IPS-15b (cell line): ENCODE data around the gene RBAK.
A peak's percentile ranks its signal among the peaks of the same experiment; 100 is the strongest.
"Not testable (repeated sequence)": the region's sequence is repeated elsewhere in the genome, so short reads cannot be mapped to it uniquely, and the experiment has no call there.

ENCODE experiments used
- H3K27me3 ChIP-seq: one replicate; pipeline ENCODE4 v1.6.1; 2013; ENCODE audit warnings: low read length; ENCODE audit not compliant: control insufficient read depth, insufficient read depth
- H3K36me3 ChIP-seq: one replicate; pipeline ENCODE4 v1.6.1; 2013; ENCODE audit warnings: low read length; ENCODE audit not compliant: control insufficient read depth, insufficient read depth
- H3K4me1 ChIP-seq: one replicate; pipeline ENCODE4 v1.6.1; 2013; ENCODE audit warnings: mild to moderate bottlenecking, low read length; ENCODE audit not compliant: control insufficient read depth, insufficient read depth
- H3K4me3 ChIP-seq: one replicate; pipeline ENCODE4 v1.5.1; 2013; ENCODE audit warnings: low read depth, low read length
- H3K9ac ChIP-seq: one replicate; pipeline ENCODE4 v1.6.1; 2013; ENCODE audit warnings: low read depth, mild to moderate bottlenecking, low read length
- H3K9me3 ChIP-seq: one replicate; pipeline ENCODE4 v1.6.1; 2013; ENCODE audit warnings: mild to moderate bottlenecking, low read length; ENCODE audit not compliant: control insufficient read depth, insufficient read depth

RBAK gene

GRCh38 chr7:5045558-5046396 lies at the start of gene RBAK:
Gene RBAK, plus strand, starts transcription at chr7:5045860. Its CDS starts 2,217 bp downstream, at chr7:5048077.
- Histone ChIP-seq H3K27me3 (no peaks in the 10 kb centered on the region), H3K9me3 (no peaks in the 10 kb centered on the region), H3K9ac (peak within 1 kb of the TSS; percentile 70), H3K4me3 (peak within 1 kb of the TSS; percentile 79), H3K4me1 (no peaks in the 10 kb centered on the region), H3K36me3 (peaks cover 4% of the 10 kb centered on the region)

- H3K36me3 ChIP-seq, result peaks cover 22% of the 10 kb centered on the region
- no peak overlapping the region for H3K4me3 ChIP-seq
- no peaks in the 10 kb centered on the region for H3K9me3 ChIP-seq
- no peak overlapping the region for H3K9ac ChIP-seq
- no peaks in the 10 kb centered on the region for H3K27me3 ChIP-seq
- H3K4me1 ChIP-seq, result no peaks in the 10 kb centered on the region
Measured at GRCh38 chr7:4996696-4997222, 48.9 kb upstream of the RBAK start.

- H3K9ac ChIP-seq, result no peak overlapping the region
- no peaks in the 10 kb centered on the region for H3K27me3 ChIP-seq
- H3K4me1 ChIP-seq, result no peaks in the 10 kb centered on the region
- no peaks in the 10 kb centered on the region for H3K9me3 ChIP-seq
- H3K4me3 ChIP-seq, result no peak overlapping the region
- H3K36me3 ChIP-seq, result peaks cover 20% of the 10 kb centered on the region
Measured at GRCh38 chr7:4998244-4998643, 47.4 kb upstream of the RBAK start.

- H3K27me3 ChIP-seq, result no peaks in the 10 kb centered on the region
- H3K4me3 ChIP-seq, result no peak overlapping the region
- H3K9me3 ChIP-seq, result no peaks in the 10 kb centered on the region
- H3K4me1 ChIP-seq, result no peaks in the 10 kb centered on the region
- H3K9ac ChIP-seq, result no peak overlapping the region
- peaks cover 16% of the 10 kb centered on the region for H3K36me3 ChIP-seq
Measured at GRCh38 chr7:4998910-4999309, 46.8 kb upstream of the RBAK start.

GRCh38 chr7:4999369-4999950 lies 46.2 kb upstream of the RBAK start:
- Histone ChIP-seq H3K4me3 (no peak overlapping the region), H3K27me3 (no peaks in the 10 kb centered on the region), H3K4me1 (no peaks in the 10 kb centered on the region), H3K9me3 (no peaks in the 10 kb centered on the region), H3K9ac (no peak overlapping the region), H3K36me3 (peaks cover 15% of the 10 kb centered on the region)

- H3K4me1 ChIP-seq, result peaks cover 2% of the 10 kb centered on the region
- no peaks in the 10 kb centered on the region for H3K27me3 ChIP-seq
- no peaks in the 10 kb centered on the region for H3K9me3 ChIP-seq
- H3K36me3 ChIP-seq, result peaks cover 12% of the 10 kb centered on the region
- H3K4me3 ChIP-seq, result no peak overlapping the region
- no peak overlapping the region for H3K9ac ChIP-seq
Measured at GRCh38 chr7:5001003-5001402, 44.7 kb upstream of the RBAK start.

GRCh38 chr7:5001911-5002310 lies 43.7 kb upstream of the RBAK start:
- Histone ChIP-seq H3K4me3 (no peak overlapping the region), H3K9me3 (no peaks in the 10 kb centered on the region), H3K27me3 (no peaks in the 10 kb centered on the region), H3K9ac (no peak overlapping the region), H3K36me3 (peaks cover 5% of the 10 kb centered on the region), H3K4me1 (peaks cover 2% of the 10 kb centered on the region)

- H3K4me3 ChIP-seq, result no peak overlapping the region
- no peaks in the 10 kb centered on the region for H3K36me3 ChIP-seq
- no peak overlapping the region for H3K9ac ChIP-seq
- H3K9me3 ChIP-seq, result no peaks in the 10 kb centered on the region
- peaks cover 2% of the 10 kb centered on the region for H3K4me1 ChIP-seq
- H3K27me3 ChIP-seq, result no peaks in the 10 kb centered on the region
Measured at GRCh38 chr7:5005066-5005465, 40.6 kb upstream of the RBAK start.

- H3K9ac ChIP-seq, result no peak overlapping the region
- no peaks in the 10 kb centered on the region for H3K9me3 ChIP-seq
- peaks cover 2% of the 10 kb centered on the region for H3K36me3 ChIP-seq
- no peaks in the 10 kb centered on the region for H3K4me1 ChIP-seq
- no peaks in the 10 kb centered on the region for H3K27me3 ChIP-seq
- no peak overlapping the region for H3K4me3 ChIP-seq
Measured at GRCh38 chr7:5012985-5013384, 32.7 kb upstream of the RBAK start.

- not testable (repeated sequence) for H3K9me3 ChIP-seq, H3K4me3 ChIP-seq, H3K9ac ChIP-seq, H3K4me1 ChIP-seq, H3K27me3 ChIP-seq, H3K36me3 ChIP-seq
Measured at GRCh38 chr7:5015936-5016335, 29.7 kb upstream of the RBAK start.

- not testable (repeated sequence) for H3K36me3 ChIP-seq
Measured at GRCh38 chr7:5017626-5018025, 28.0 kb upstream of the RBAK start.

GRCh38 chr7:5020098-5020497 lies 25.6 kb upstream of the RBAK start:
- no peaks in the 10 kb centered on the region for H3K36me3 ChIP-seq
- H3K27me3 ChIP-seq, result no peaks in the 10 kb centered on the region

More at GRCh38 chr7:5017626-5018025, 28.0 kb upstream of the RBAK start:
- H3K27me3 ChIP-seq, H3K4me1 ChIP-seq, H3K4me3 ChIP-seq, H3K9me3 ChIP-seq, H3K9ac ChIP-seq: not testable (repeated sequence)

More at GRCh38 chr7:5020098-5020497, 25.6 kb upstream of the RBAK start:
- Histone ChIP-seq H3K9me3 (no peaks in the 10 kb centered on the region), H3K4me3 (no peak overlapping the region), H3K4me1 (no peaks in the 10 kb centered on the region), H3K9ac (no peak overlapping the region)
